DND-41 (cell line): ENCODE results near the gene PACRG.

Source experiments
- CTCF ChIP-seq: IDR thresholded peaks from 2 replicates; pipeline ENCODE4 v1.5.1; 2012; ENCODE audit warnings: borderline replicate concordance, low read length, moderate library complexity, mild to moderate bottlenecking; ENCODE audit not compliant: poor library complexity, severe bottlenecking; ENCODE audit errors: extremely low read depth
- EZH2 ChIP-seq: IDR thresholded peaks from 3 replicates; pipeline ENCODE4 v1.6.1; 2012; ENCODE audit warnings: borderline replicate concordance, low read depth, mild to moderate bottlenecking, moderate library complexity, low read length, inconsistent platforms; ENCODE audit not compliant: severe bottlenecking

- TF ChIP-seq CTCF (no peak), EZH2 (no peak)
Measured at GRCh38 chr6:162849269-162849668, 121.5 kb downstream of the PACRG start.
